Neutrophil (primary cell): ENCODE data around the gene PDE4D.
"Not testable (repeated sequence)": the region's sequence is repeated elsewhere in the genome, so short reads cannot be mapped to it uniquely, and the experiment has no call there.

Experiments
- H3K27ac ChIP-seq: fragments of 200-600 bp; sonication (generic); 2 replicates; pipeline ENCODE4 v1.5.1; 2016; ENCODE audit warnings: mild to moderate bottlenecking, moderate library complexity
- H3K27me3 ChIP-seq: fragments of 200-600 bp; sonication (generic); 2 replicates; pipeline ENCODE4 v1.6.0; 2016; ENCODE audit warnings: mild to moderate bottlenecking
- H3K36me3 ChIP-seq: fragments of 200-600 bp; sonication (generic); 2 replicates; pipeline ENCODE4 v1.5.1; 2017
- H3K4me1 ChIP-seq, 2 experiments: fragments of 200-600 bp in 1 of 2; sonication (generic) in 1 of 2; 1 replicate in 1 of 2; 2 replicates in 1 of 2; pipeline versions ENCODE4 v1.5.1 to v1.6.1; 2013 to 2016; ENCODE audit warnings: low read depth in 1 of 2, low read length in 1 of 2, mild to moderate bottlenecking in 1 of 2, moderate library complexity in 1 of 2; ENCODE audit not compliant: control insufficient read depth in 1 of 2, insufficient read depth in 1 of 2
- H3K4me3 ChIP-seq, 2 experiments: fragments of 200-600 bp in 1 of 2; sonication (generic) in 1 of 2; 1 replicate in 1 of 2; 2 replicates in 1 of 2; pipeline ENCODE4 v1.5.1; 2013 to 2016; ENCODE audit warnings: low read depth in 1 of 2, low read length in 1 of 2, mild to moderate bottlenecking in 1 of 2, moderate library complexity in 1 of 2
- H3K9me3 ChIP-seq: fragments of 200-600 bp; sonication (generic); 2 replicates; pipeline ENCODE4 v1.5.1; 2016
- TF ChIP-seq, protein P1 (sequence below): fragments of 200-600 bp; sonication (generic); IDR thresholded peaks from 2 replicates; pipeline ENCODE4 v1.5.1; 2016; ENCODE audit warnings: antibody characterized with exemption

Gene PDE4D

DNA sequence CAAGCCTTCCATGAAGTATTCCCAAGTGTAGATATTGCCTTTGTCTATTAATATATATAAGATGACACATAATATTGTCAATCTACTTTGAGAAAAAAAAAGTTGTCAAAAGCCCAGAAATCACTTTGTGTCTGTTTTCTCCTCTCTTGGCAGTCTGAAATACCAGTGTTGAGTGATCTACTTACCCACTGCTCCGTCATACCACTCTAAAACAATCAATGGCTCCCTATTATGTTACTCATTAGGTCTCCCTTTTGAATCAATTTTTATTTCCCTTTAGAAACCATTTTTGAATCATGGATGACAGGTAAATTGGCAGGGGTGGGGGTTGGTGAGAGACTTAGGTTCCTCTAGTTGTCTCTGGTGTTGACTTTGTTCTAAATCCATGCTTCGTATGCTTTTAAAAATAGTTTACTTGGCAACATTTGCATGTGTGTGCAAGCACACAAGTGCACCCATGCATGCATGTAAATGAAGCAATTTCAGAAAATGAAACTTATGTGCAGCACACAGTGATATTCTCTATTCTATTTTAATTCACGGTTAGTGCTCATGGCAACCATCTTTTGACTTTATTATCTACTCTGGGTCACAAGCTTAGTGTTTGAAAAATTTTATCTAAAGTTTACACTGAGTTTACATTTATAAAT, 931.8 kb downstream of the PDE4D start:
- no peaks in the 10 kb centered on the region for H3K36me3 ChIP-seq
- no peak overlapping the region for H3K27ac ChIP-seq
- TF ChIP-seq, protein P1, sequence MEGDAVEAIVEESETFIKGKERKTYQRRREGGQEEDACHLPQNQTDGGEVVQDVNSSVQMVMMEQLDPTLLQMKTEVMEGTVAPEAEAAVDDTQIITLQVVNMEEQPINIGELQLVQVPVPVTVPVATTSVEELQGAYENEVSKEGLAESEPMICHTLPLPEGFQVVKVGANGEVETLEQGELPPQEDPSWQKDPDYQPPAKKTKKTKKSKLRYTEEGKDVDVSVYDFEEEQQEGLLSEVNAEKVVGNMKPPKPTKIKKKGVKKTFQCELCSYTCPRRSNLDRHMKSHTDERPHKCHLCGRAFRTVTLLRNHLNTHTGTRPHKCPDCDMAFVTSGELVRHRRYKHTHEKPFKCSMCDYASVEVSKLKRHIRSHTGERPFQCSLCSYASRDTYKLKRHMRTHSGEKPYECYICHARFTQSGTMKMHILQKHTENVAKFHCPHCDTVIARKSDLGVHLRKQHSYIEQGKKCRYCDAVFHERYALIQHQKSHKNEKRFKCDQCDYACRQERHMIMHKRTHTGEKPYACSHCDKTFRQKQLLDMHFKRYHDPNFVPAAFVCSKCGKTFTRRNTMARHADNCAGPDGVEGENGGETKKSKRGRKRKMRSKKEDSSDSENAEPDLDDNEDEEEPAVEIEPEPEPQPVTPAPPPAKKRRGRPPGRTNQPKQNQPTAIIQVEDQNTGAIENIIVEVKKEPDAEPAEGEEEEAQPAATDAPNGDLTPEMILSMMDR, result no peak

DNA sequence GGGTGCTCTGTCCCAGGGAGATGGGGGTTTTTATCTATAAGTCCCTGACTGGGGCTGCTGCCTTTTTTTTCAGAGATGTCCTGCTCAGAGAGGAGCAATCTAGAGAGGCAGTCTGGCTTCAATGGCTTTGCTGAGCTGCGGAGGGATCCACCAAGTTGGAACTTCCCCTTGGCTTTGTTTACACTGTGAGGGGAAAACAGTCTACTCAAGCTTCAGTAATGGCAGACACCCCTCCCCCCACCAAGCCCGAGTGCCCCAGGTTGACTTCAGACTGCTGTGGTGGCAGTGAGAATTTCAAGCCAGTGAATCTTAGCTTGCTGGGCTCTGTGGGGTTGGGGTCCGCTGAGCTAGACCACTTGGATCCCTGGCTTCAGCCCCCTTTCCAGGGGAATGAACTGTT, 934.8 kb downstream of the PDE4D start:
- Histone ChIP-seq H3K4me3 (no peak overlapping the region), H3K27ac (no peak overlapping the region), H3K4me1 (no peaks in the 10 kb centered on the region), H3K9me3 (no peaks in the 10 kb centered on the region), H3K36me3 (no peaks in the 10 kb centered on the region), H3K27me3 (no peaks in the 10 kb centered on the region)
- TF ChIP-seq, protein P1, result no peak

More for the DNA sequence above, 931.8 kb downstream of the PDE4D start:
- no peaks in the 10 kb centered on the region for H3K27me3 ChIP-seq
- no peak overlapping the region for H3K4me3 ChIP-seq
- no peaks in the 10 kb centered on the region for H3K4me1 ChIP-seq
- H3K9me3 ChIP-seq, result no peaks in the 10 kb centered on the region

DNA sequence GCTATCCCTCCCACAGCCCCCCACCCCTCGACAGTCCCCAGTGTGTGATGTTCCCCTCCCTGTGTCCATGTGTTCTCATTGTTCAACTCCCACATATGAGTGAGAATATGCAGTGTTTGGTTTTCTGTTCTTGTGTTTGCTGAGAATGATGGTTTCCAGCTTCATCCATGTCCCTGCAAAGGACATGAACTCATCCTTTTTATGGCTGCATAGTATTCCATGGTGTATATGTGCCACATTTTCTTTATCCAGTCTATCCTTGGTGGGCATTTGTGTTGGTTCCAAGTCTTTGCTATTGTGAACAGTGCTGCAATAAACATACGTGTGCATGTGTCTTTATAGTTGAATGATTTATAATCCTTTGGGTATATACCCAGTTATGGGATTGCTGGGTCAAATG, 940.3 kb downstream of the PDE4D start:
- H3K4me1 ChIP-seq, H3K9me3 ChIP-seq, H3K27me3 ChIP-seq, H3K27ac ChIP-seq, H3K4me3 ChIP-seq, H3K36me3 ChIP-seq: not testable (repeated sequence)

DNA sequence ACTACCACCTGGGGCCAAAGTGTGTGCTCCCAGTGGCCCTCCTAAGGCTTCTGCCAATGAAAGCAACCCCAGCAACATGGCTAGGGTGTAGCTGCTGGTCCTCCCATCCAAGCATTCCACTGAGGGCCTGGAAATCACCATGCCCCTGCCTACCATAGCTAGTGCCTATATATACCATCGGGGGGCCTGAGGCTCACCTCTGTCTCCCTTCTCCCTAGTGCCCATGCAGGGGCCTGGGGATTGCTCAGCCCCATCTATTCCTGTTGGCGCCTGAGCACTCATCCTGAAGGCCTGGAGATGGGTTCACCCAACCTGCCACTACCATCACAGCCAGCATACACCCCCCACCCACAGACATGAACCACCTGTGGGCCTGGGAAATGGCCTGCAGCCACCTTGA, 943.3 kb downstream of the PDE4D start:
- Histone ChIP-seq H3K27ac (no peak overlapping the region), H3K27me3 (peaks cover 3% of the 10 kb centered on the region), H3K4me3 (no peak overlapping the region), H3K9me3 (no peaks in the 10 kb centered on the region), H3K36me3 (no peaks in the 10 kb centered on the region), H3K4me1 (no peaks in the 10 kb centered on the region)
- TF ChIP-seq, protein P1, result no peak

DNA sequence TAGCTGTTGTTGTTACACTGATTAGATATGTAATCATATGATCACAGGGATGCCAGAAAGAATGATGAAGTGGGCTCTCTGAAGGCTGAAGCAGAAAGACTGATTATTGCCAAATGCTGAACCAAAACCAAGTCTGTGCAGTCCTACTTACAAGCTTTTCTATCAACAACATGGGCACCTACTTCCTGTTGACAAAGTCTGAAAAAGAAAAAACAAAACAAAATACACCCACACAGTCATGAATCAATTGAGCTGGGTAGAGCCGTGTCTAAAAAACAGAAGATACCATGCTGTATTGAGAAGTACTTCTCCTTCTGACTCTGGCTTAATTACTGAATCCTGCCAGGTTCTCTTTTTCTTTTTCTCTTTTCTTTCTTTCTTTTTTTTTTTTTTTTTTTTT, 947.3 kb downstream of the PDE4D start:
- H3K9me3 ChIP-seq, result no peaks in the 10 kb centered on the region
- H3K4me3 ChIP-seq, result no peak overlapping the region
- H3K4me1 ChIP-seq, result no peaks in the 10 kb centered on the region
- H3K36me3 ChIP-seq, result no peaks in the 10 kb centered on the region
- no peak overlapping the region for H3K27ac ChIP-seq
- peaks cover 3% of the 10 kb centered on the region for H3K27me3 ChIP-seq
- TF ChIP-seq, protein P1, result no peak

DNA sequence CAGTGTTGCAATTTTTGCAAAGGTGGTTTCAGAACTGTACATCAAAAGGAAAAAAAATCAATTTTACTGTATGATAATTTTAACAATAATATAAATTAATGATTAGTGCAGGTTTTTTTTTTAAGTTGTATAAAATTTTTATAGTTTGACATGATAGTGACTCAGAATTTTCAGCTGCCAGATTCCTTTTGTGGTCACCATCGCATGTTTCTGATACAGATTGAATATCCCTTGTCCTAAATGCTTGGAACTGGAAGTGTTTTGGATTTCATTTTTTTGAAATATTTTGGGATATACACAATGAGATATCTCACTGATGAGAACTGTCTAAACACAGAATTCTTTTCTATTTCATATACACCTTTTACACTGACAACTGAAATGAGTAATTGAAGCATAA, 949.3 kb downstream of the PDE4D start:
- Histone ChIP-seq H3K4me3 (no peak overlapping the region), H3K4me1 (no peaks in the 10 kb centered on the region), H3K27me3 (peaks cover 3% of the 10 kb centered on the region), H3K9me3 (no peaks in the 10 kb centered on the region), H3K27ac (no peak overlapping the region), H3K36me3 (no peaks in the 10 kb centered on the region)
- TF ChIP-seq, protein P1, result no peak
